SH-SY5Y (cell line): ENCODE results near the gene TEX52.

Source experiments
- GATA2 ChIP-seq: IDR thresholded peaks from 2 replicates; pipeline ENCODE4 v1.6.1; 2011; ENCODE audit warnings: mild to moderate bottlenecking, low read depth, low read length
- GATA3 ChIP-seq: IDR thresholded peaks from 2 replicates; pipeline ENCODE4 v1.6.1; 2011; ENCODE audit warnings: low read depth, mild to moderate bottlenecking, low read length, moderate library complexity

DNA sequence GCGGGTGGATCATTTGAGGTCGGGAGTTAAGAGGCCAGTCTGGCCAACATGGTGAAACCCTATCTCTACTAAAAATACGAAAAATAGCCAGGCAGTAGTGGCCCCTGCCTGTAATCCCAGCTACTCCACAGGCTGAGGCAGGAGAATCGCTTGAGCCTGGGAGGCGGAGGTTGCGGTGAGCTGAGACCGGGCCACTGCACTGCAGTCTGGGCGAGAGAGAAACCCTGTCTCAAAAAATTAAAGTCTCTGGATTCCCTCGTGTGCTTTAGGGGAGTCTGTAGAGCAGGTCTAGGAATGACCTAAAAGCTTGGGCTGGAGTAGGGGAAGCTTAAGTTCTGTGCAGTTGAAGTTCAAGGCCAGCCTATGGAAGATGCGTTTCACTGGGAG, 33.2 kb upstream of the TEX52 start:
- TF ChIP-seq GATA2 (no peak), GATA3 (no peak)
